CD4-positive, alpha-beta T cell treated with Interleukin-4 for 4 hours (primary cell): ENCODE results near the gene UNC119B.
"Not testable (repeated sequence)": the region's sequence is repeated elsewhere in the genome, so short reads cannot be mapped to it uniquely, and the experiment has no call there.

Source experiments
- DNase-seq: peaks from one replicate; pipeline ENCODE4 v3.0.0-alpha.2; 2020

The UNC119B gene

GRCh38 chr12:120710031-120710804, at the start of gene UNC119B:
Gene UNC119B (plus strand): TSS chr12:120710458. CDS start chr12:120710475, 17 bp downstream.
- DNase-seq, result peak; percentile 55

- DNase-seq, result no peak
These were observed 48.8 kb upstream of the UNC119B start for GRCh38 chr12:120661432-120661831.

GRCh38 chr12:120662879-120663278, 47.4 kb upstream of the UNC119B start:
- no peak for DNase-seq

- no peak for DNase-seq
These were observed 46.5 kb upstream of the UNC119B start for GRCh38 chr12:120663741-120664140.

- DNase-seq, result no peak
These were observed 43.5 kb upstream of the UNC119B start for GRCh38 chr12:120666571-120667390.

- DNase-seq, result no peak
These were observed 42.0 kb upstream of the UNC119B start for GRCh38 chr12:120668091-120668867.

- DNase-seq, result no peak
These were observed 41.1 kb upstream of the UNC119B start for GRCh38 chr12:120668868-120669840.

- DNase-seq, result not testable (repeated sequence)
These were observed 40.0 kb upstream of the UNC119B start for GRCh38 chr12:120670237-120670636.

GRCh38 chr12:120670667-120671066, 39.6 kb upstream of the UNC119B start:
- DNase-seq, result no peak

- no peak for DNase-seq
These were observed 36.1 kb upstream of the UNC119B start for GRCh38 chr12:120674097-120674636.

GRCh38 chr12:120677765-120678473, 32.3 kb upstream of the UNC119B start:
- no peak for DNase-seq

- no peak for DNase-seq
These were observed 31.7 kb upstream of the UNC119B start for GRCh38 chr12:120678572-120678971.

GRCh38 chr12:120680165-120680738, 30.0 kb upstream of the UNC119B start:
- DNase-seq, result no peak

GRCh38 chr12:120684523-120684932, 25.7 kb upstream of the UNC119B start:
- DNase-seq, result no peak

- no peak for DNase-seq
These were observed 24.7 kb upstream of the UNC119B start for GRCh38 chr12:120685522-120685921.

GRCh38 chr12:120686151-120686689, 24.0 kb upstream of the UNC119B start:
- peak; percentile 97 for DNase-seq

- peak; percentile 99 for DNase-seq
These were observed 23.3 kb upstream of the UNC119B start, which contains the start of gene MLEC for GRCh38 chr12:120686690-120687577. Gene MLEC (plus strand): TSS chr12:120687149. CDS start chr12:120687297, 148 bp downstream.

- no peak for DNase-seq
These were observed 22.5 kb upstream of the UNC119B start for GRCh38 chr12:120687578-120688289.
